K562 (cell line): ENCODE data around the gene HIF1AN. TPM values are rescaled to one million over a fixed set of nuclear protein-coding genes. Genes with fewer than 3 reads are reported as not detected.

ENCODE experiments used
- ATAC-seq: fragments of 200-7000 bp; cut with Tn5 transposase; 3 replicates; pipeline ENCODE4 v1.9.1; 2020; ENCODE audit warnings: moderate library complexity
- BruUV-seq: library from RNA; stranded (reverse); fragments of 400-500 nt; replicated peaks from 2 replicates; lab custom pipeline; 2021; lab: Mats Ljungman, UMichigan
- CTCF ChIA-PET: fragments of 300-600 bp; formaldehyde crosslinking; extraction: SDS; loops from one replicate; lab custom pipeline; 2021; ENCODE audit warnings: low intra/inter-chr PET ratio; lab: Yijun Ruan, JAX
- POLR2A ChIA-PET: fragments of 300-600, 350-650 bp; sonication (Branson Sonifier 250); formaldehyde crosslinking; extraction: SDS; loops from one replicate; lab custom pipeline; 2021; ENCODE audit warnings: antibody characterized with exemption, inconsistent platforms; lab: Yijun Ruan, JAX
- DNase-seq, 4 experiments: peaks; one replicate each; pipeline versions ENCODE4 v3.0.0 to v3.0.0-alpha.2; 2011 to 2018; ENCODE audit warnings: low spot score in 3 of 4, mixed read lengths in 3 of 4; ENCODE audit errors: extremely low read depth in 1 of 4
- FAIRE-seq: peaks from 2 replicates; lab custom pipeline; 2011; peaks lifted over from hg19 to GRCh38; lab: Jason Lieb, UNC
- H2AFZ ChIP-seq: 2 replicates; pipeline ENCODE4 v1.6.0; 2011; ENCODE audit warnings: low read depth, low read length, control low read depth, inconsistent platforms
- H3K27ac ChIP-seq: fragments of 200-600 bp; 3 replicates; pipeline ENCODE4 v1.8.0; 2011; ENCODE audit warnings: low read depth, mild to moderate bottlenecking, control low read depth, inconsistent platforms, low read length, moderate library complexity, mixed read lengths; ENCODE audit errors: extremely low read depth
- H3K27me3 ChIP-seq, 2 experiments: fragments of 300-600 bp in 1 of 2; 2 replicates in 1 of 2; 3 replicates in 1 of 2; pipeline versions ENCODE4 v1.6.0 to v1.8.0; 2011; ENCODE audit warnings: inconsistent platforms in 2 of 2, low read length in 2 of 2, mild to moderate bottlenecking in 1 of 2, mixed read lengths in 1 of 2, moderate library complexity in 1 of 2; ENCODE audit not compliant: control insufficient read depth in 2 of 2, insufficient read depth in 2 of 2
- H3K36me3 ChIP-seq: fragments of 300-600 bp; 3 replicates; pipeline ENCODE4 v1.8.0; 2011; ENCODE audit warnings: mild to moderate bottlenecking, low read length, inconsistent platforms; ENCODE audit not compliant: control insufficient read depth, insufficient read depth
- H3K4me1 ChIP-seq, 2 experiments: fragments of 200-600 bp in 1 of 2; replicated peaks in 1 of 2; 2 replicates in 1 of 2; 3 replicates in 1 of 2; pipeline versions ENCODE4 v1.5.1 to v1.8.0; 2011; ENCODE audit warnings: inconsistent platforms in 2 of 2, low read length in 2 of 2, mild to moderate bottlenecking in 1 of 2, mixed read lengths in 1 of 2, moderate library complexity in 1 of 2; ENCODE audit not compliant: control insufficient read depth in 2 of 2, insufficient read depth in 2 of 2
- H3K4me2 ChIP-seq: 2 replicates; pipeline ENCODE4 v1.6.1; 2011; ENCODE audit warnings: low read length, control low read depth, inconsistent platforms, mixed read lengths; ENCODE audit not compliant: insufficient read depth
- H3K4me3 ChIP-seq: fragments of 200-600 bp; sonication (generic), shearing (Covaris generic); 2 replicates; pipeline ENCODE4 v1.5.1; 2016; ENCODE audit warnings: control low read depth, inconsistent platforms
- H3K79me2 ChIP-seq: fragments of 200-600 bp; 3 replicates; pipeline ENCODE4 v1.8.0; 2011; ENCODE audit warnings: low read length, inconsistent platforms; ENCODE audit not compliant: control insufficient read depth, insufficient read depth
- H3K9ac ChIP-seq, 2 experiments: 2 replicates each; pipeline versions ENCODE4 v1.6.0 to v1.6.1; 2011; ENCODE audit warnings: low read depth in 2 of 2, low read length in 2 of 2, control low read depth in 1 of 2, inconsistent platforms in 1 of 2, mild to moderate bottlenecking in 1 of 2, mixed read lengths in 1 of 2; ENCODE audit not compliant: insufficient read depth in 1 of 2
- H3K9me1 ChIP-seq: one replicate; pipeline ENCODE4 v1.6.0; 2011; ENCODE audit warnings: inconsistent platforms, mild to moderate bottlenecking, low read length, moderate library complexity; ENCODE audit not compliant: control insufficient read depth, insufficient read depth
- H3K9me3 ChIP-seq: replicated peaks from 2 replicates; pipeline ENCODE4 v1.5.1; 2011; ENCODE audit warnings: low read depth, low read length, inconsistent platforms; ENCODE audit not compliant: control insufficient read depth, insufficient read depth
- H4K20me1 ChIP-seq: replicated peaks from 2 replicates; pipeline ENCODE4 v1.6.1; 2011; ENCODE audit warnings: low read length, inconsistent platforms, mixed read lengths; ENCODE audit not compliant: control insufficient read depth, insufficient read depth
- ARNT ChIP-seq, 2 experiments: fragments of 450-650 bp; IDR thresholded peaks; 2 replicates each; pipeline ENCODE4 v1.6.1; 2016; ENCODE audit warnings: mild to moderate bottlenecking in 1 of 2
- DMBX1 ChIP-seq: fragments of 250-450 bp; sonication (Bioruptor Pico); IDR thresholded peaks from 2 replicates; pipeline ENCODE4 v1.8.0; 2022; ENCODE audit warnings: inconsistent platforms, mild to moderate bottlenecking, moderate library complexity, borderline replicate concordance
- E2F8 ChIP-seq: fragments of 450-650 bp; IDR thresholded peaks from 2 replicates; pipeline ENCODE4 v1.7.1; 2018; ENCODE audit warnings: mild to moderate bottlenecking, low read depth; ENCODE audit not compliant: partially characterized antibody
- ELF2 ChIP-seq: fragments of 250-450 bp; sonication (Bioruptor Pico); IDR thresholded peaks from 2 replicates; pipeline ENCODE4 v1.5.0; 2021; ENCODE audit warnings: mild to moderate bottlenecking
- IRF9 ChIP-seq: fragments of 450-650 bp; IDR thresholded peaks from 2 replicates; pipeline ENCODE4 v1.6.1; 2016; ENCODE audit warnings: missing biosample characterization, missing genetic modification characterization
- NFE2L1 ChIP-seq: fragments of 450-650 bp; IDR thresholded peaks from 2 replicates; pipeline ENCODE4 v1.6.1; 2016; ENCODE audit warnings: missing genetic modification characterization, low read depth, mild to moderate bottlenecking, missing compliant biosample characterization, moderate library complexity, borderline replicate concordance
- PCBP1 ChIP-seq: fragments of 200-400 bp; formaldehyde crosslinking; IDR thresholded peaks from 2 replicates; pipeline ENCODE4 v1.6.1; 2018; ENCODE audit warnings: mild to moderate bottlenecking, low read depth, low read length; ENCODE audit not compliant: poor library complexity, severe bottlenecking
- RBFOX2 ChIP-seq: fragments of 200-400 bp; formaldehyde crosslinking; IDR thresholded peaks from 2 replicates; pipeline ENCODE4 v1.6.1; 2017; ENCODE audit warnings: low read depth, mild to moderate bottlenecking, low read length, moderate library complexity
- RFX5 ChIP-seq: IDR thresholded peaks from 2 replicates; pipeline ENCODE4 v1.6.1; 2011; ENCODE audit warnings: low read depth, mild to moderate bottlenecking, improper control_type of control experiment, low read length
- SMARCE1 ChIP-seq: fragments of 450-650 bp; IDR thresholded peaks from 2 replicates; pipeline ENCODE4 v1.7.1; 2016; ENCODE audit warnings: mild to moderate bottlenecking
- ZFPM2 ChIP-seq: fragments of 250-450 bp; sonication (Bioruptor Pico); IDR thresholded peaks from 2 replicates; pipeline ENCODE4 v1.5.1; 2022; ENCODE audit warnings: mild to moderate bottlenecking
- ZNF121 ChIP-seq: sonication (generic); formaldehyde crosslinking; conservative IDR thresholded peaks from 2 replicates; pipeline ENCODE4 v1.8.0; 2022; ENCODE audit warnings: missing genetic modification reagents
- WGBS: fragments of 100-300 bp; shearing (Covaris generic); methylation state at CpG from one replicate; pipeline ENCODE4 v1.1.6; 2016; ENCODE audit warnings: low coverage, mixed read lengths; ENCODE audit not compliant: insufficient coverage; ENCODE audit errors: missing lambda C conversion rate; 5-methylcytosine and 5-hydroxymethylcytosine counted together
- in situ Hi-C: fragments of 300-500 bp; cut with MboI; formaldehyde crosslinking; loops from 4 replicates; pipeline ENCODE4 v1.15.0; 2018; ENCODE audit warnings: inconsistent platforms, mixed read lengths
- intact Hi-C: fragments of 100-400 bp; cut with micrococcal nuclease; formaldehyde crosslinking; loops from 2 replicates; pipeline ENCODE4 v1.14.2; 2022
- polyA plus RNA-seq, 8 experiments: library from polyadenylated mRNA; depleted of rRNA in 4 of 8; stranded (reverse) in 5 of 8; unstranded in 3 of 8; fragments of >200 nt; fragmentation: Nextera tagmentation in 2 of 8; fragmentation: Illumina TruSeq in 1 of 8; extraction: Ambion mirVana in 2 of 8; extraction: Trizol in 1 of 8; gene quantifications; 2 replicates each; pipeline versions ENCODE4 v1.2.1 to v1.2.3, GENCODE V29; 2011 to 2014; ENCODE audit warnings: inconsistent platforms in 1 of 8, missing spikeins in 1 of 8
- total RNA-seq, 7 experiments: library from RNA; depleted of rRNA in 6 of 7; stranded (reverse); fragments of >200 nt in 6 of 7; fragmentation: Illumina TruSeq in 2 of 7; extraction: Trizol in 2 of 7; gene quantifications; 2 replicates each; pipeline versions ENCODE4 v1.2.1 to v1.2.3, GENCODE V29; 2011 to 2021; ENCODE audit warnings: low replicate concordance in 1 of 7

HIF1AN gene
- total and polyA plus RNA-seq, 9 of the 15 experiments (the other 6 are each of a cell fraction or from before 2014, with no cell fraction given), result 1.2 to 16.8 (median 6.9) TPM

GRCh38 chr10:100522945-100523344 is 12.8 kb upstream of the HIF1AN start:
- H4K20me1 ChIP-seq, result no peaks in the 10 kb centered on the region
- H3K36me3 ChIP-seq, result peaks cover 46% of the 10 kb centered on the region
- no peak overlapping the region for H2AFZ ChIP-seq
- no TSS peak for BruUV-seq
- no peak overlapping the region; a peak in 1 of 4 replicates for H3K9ac ChIP-seq
- no peaks in the 10 kb centered on the region for H3K9me3 ChIP-seq
- FAIRE-seq, result no peak
- intact Hi-C loops, result no loop called here
- H3K27ac ChIP-seq, result no peak overlapping the region
- ChIA-PET POLR2A (interaction anchor here (1.0 kb wide), 1 partner anchor 13 kb away, joined by 3 read pairs; the partner anchor contains the start of gene HIF1AN), CTCF (no interaction called here)
- in situ Hi-C loops, result no loop called here
- no peak overlapping the region for H3K4me3 ChIP-seq
- H3K27me3 ChIP-seq, result no peaks in the 10 kb centered on the region
- H3K4me1 ChIP-seq, result peaks cover under 1 to 3% of the 10 kb centered on the region in 2 experiments; a peak in 3 of 5 replicates
- WGBS, result 93% methylated on average over 9 of the region's 9 CpGs
- ATAC-seq, result no peak
- no peak for TF ChIP-seq ZFPM2
- peak; percentile 25; the same call in 1 of the 2 replicates for TF ChIP-seq ZNF121 (CRISPR knock-in tag)
- peak; percentile 27; the same call in 1 of the 2 replicates for TF ChIP-seq RBFOX2
- DNase-seq, result no peak
- no peaks in the 10 kb centered on the region for H3K9me1 ChIP-seq
- peaks cover under 1% of the 10 kb centered on the region; the same call in 1 of the 3 replicates for H3K79me2 ChIP-seq
- H3K4me2 ChIP-seq, result no peak overlapping the region

- 97% methylated on average over 6 of the region's 6 CpGs for WGBS
- CTCF ChIA-PET, result no interaction called here
- peaks cover 3 to 10% of the 10 kb centered on the region in 2 experiments; a peak in 3 of 5 replicates for H3K4me1 ChIP-seq
- H3K79me2 ChIP-seq, result peaks cover 13% of the 10 kb centered on the region
- no peaks in the 10 kb centered on the region for H3K9me3 ChIP-seq
- no TSS peak for BruUV-seq
- no peak overlapping the region for H3K27ac ChIP-seq
- H3K4me2 ChIP-seq, result no peak overlapping the region
- intact Hi-C loops (no loop called here), in situ Hi-C loops (no loop called here)
- no peak overlapping the region for H2AFZ ChIP-seq
- DNase-seq (no peak), ATAC-seq (no peak), FAIRE-seq (no peak)
- H4K20me1 ChIP-seq, result no peaks in the 10 kb centered on the region
- H3K9ac ChIP-seq, result no peak overlapping the region
- H3K27me3 ChIP-seq, result no peaks in the 10 kb centered on the region
- POLR2A ChIA-PET, result interaction anchor here (1.1 kb wide), 1 partner anchor 217 kb away, joined by 3 read pairs; no protein-coding TSS in a partner anchor
- peaks cover 53% of the 10 kb centered on the region for H3K36me3 ChIP-seq
- no peak overlapping the region for H3K4me3 ChIP-seq
- H3K9me1 ChIP-seq, result no peaks in the 10 kb centered on the region
- TF ChIP-seq NFE2L1 (no peak), DMBX1 (no peak), SMARCE1 (no peak), E2F8 (no peak), ARNT (IDR thresholded peaks at IDR 0.05) (no peak), PCBP1 (no peak), IRF9 (tag) (no peak), ELF2 (CRISPR knock-in tag) (no peak), RFX5 (no peak)
Measured at GRCh38 chr10:100524206-100524605, 11.5 kb upstream of the HIF1AN start.
